ENCODE measurements around the gene CDH8.

CDH8 gene

DNA sequence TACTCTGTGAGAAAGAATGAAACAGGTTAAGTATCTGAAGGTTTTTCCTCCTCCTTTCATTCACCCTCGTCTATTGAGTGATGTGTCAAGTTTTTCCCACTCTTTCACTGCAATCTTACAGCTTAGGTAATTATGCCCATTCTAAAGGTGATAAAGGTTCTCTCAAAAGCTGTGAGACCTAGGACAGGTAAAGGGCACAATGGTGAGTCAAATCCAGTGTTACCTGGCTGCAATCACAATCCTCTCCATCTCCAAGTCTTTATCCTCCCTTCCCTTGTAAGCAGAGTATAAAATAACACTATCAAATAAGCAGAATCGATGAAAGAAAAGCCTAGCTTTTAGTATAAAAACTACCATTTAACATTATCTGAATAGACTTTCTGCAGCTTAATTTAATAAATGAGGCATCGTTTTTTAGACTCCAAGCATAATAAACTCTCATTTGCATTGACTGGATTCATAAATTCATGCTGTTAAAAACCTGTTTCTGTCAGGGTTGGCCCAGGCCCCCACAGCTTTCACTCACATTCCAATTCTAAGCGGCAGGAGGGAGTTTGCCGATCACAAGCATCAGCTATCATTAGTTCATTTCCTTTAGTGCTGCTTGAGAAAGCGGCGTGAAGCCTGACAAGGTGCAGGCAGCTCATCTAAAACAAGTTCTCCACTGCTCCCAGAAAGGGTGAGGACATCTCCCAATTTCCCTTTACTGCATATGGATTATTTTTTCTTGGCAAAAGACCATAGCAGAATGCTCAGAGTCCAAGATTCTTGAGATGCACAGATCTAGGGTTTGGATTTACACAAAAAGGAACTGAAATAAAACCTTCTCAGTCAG is 67.8 kb downstream of the CDH8 start:
- Histone ChIP-seq H3K9me3 (replicated peaks; ENCODE audit: low read length) (no peaks in the 10 kb centered on the region), H3K9ac (ENCODE audit: low read depth, low read length) (no peak overlapping the region)

DNA sequence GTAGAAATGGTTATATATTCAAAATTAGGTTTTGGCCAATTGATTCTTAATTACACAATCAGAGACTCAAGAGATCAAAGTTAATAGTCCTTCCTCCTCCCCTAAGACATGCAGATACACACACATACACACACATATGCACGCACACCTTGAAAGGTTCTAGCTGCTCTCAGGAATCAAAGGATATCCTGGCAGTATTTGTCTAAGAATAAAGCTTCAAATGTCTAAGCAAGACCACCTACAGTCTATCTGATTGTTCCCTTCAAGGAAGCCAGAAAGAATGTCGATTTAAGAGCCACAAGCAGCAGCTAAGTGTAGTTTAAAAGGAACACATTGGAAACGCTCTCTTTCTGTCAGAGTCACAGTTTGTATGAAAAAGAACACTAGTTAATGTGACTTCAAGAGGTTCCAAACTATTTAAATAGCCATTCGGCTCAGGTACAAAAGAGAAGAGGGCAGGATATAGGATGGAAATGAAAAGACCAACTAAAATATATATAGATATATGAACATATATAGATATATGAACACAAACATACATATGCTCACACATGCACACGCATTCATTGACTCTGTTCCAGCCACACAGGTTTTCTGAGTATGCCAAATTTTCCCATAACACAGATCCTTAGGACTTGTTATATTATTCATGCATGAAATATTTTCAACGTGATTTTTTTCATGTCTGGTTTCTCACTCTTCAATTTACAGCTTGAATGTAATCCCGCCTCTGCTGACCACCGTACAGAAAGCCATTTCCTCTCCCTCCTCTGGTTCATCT is 79.0 kb downstream of the CDH8 start:
- H3K9me3 ChIP-seq (replicated peaks; ENCODE audit: low read length) = no peaks in the 10 kb centered on the region
- no peak overlapping the region for H3K4me2 ChIP-seq (ENCODE audit: low read length)
- H3K36me3 ChIP-seq (ENCODE audit: insufficient read depth, low read length) = no peaks in the 10 kb centered on the region
- no peak overlapping the region for H3K4me3 ChIP-seq (ENCODE audit: low read length)
- no peaks in the 10 kb centered on the region for H3K27me3 ChIP-seq (ENCODE audit: control insufficient read depth, insufficient read depth, low read length)
- no peak overlapping the region for H3K9ac ChIP-seq (ENCODE audit: low read depth, low read length)
- no peaks in the 10 kb centered on the region for H3K4me1 ChIP-seq (ENCODE audit: control insufficient read depth, insufficient read depth, low read length)

More for the DNA sequence above, 67.8 kb downstream of the CDH8 start:
- H3K27me3 ChIP-seq (ENCODE audit: control insufficient read depth, insufficient read depth, low read length) = no peaks in the 10 kb centered on the region
- H3K36me3 ChIP-seq (ENCODE audit: insufficient read depth, low read length) = no peaks in the 10 kb centered on the region
- no peak overlapping the region for H3K4me2 ChIP-seq (ENCODE audit: low read length)
- H3K4me3 ChIP-seq (ENCODE audit: low read length) = no peak overlapping the region
- no peaks in the 10 kb centered on the region for H3K4me1 ChIP-seq (ENCODE audit: control insufficient read depth, insufficient read depth, low read length)

DNA sequence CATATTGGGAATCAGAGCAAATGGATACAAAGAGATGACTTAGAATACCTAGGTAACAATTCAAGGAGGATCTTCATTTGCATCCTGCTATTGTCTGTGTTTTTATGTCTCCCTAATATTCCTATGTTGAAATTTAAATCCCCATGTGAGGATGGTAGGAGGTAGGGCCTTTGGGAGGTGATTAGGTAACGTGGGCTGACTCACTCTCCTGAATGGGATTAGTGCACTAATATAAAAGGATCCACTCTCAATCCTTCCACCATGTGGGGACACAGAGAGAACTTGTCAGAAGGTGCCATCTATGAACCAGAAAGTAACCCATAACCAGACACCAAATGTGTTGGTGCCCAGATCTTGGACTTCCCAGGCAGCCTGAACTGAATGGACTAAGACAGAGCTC is 83.4 kb downstream of the CDH8 start:
- H3K27me3 ChIP-seq (ENCODE audit: control insufficient read depth, insufficient read depth, low read length) = no peaks in the 10 kb centered on the region

DNA sequence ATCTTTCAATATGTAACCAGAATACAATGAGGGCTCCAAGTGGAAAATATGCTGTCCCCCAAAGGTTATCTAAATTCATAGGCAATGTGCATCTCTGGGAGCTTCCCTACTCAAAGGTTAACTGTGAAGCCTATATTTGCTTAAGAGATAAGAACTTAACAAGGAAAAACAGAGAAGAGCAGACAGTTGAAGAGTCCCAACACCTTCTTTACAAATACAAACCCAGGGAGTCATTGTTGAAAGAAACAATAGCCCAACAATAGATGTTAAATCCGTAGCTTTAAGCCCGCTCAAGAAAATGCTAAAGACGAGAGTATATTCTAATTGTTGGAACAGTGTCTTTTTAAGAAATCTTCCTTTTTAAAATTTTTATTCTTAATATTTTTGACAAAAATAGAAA is 87.8 kb downstream of the CDH8 start:
- Histone ChIP-seq H3K9ac (ENCODE audit: low read depth, low read length) (no peak overlapping the region), H3K4me2 (ENCODE audit: low read length) (no peak overlapping the region), H3K4me3 (ENCODE audit: low read length) (no peak overlapping the region), H3K27me3 (ENCODE audit: control insufficient read depth, insufficient read depth, low read length) (no peaks in the 10 kb centered on the region), H3K9me3 (replicated peaks; ENCODE audit: low read length) (no peaks in the 10 kb centered on the region), H3K4me1 (ENCODE audit: control insufficient read depth, insufficient read depth, low read length) (no peaks in the 10 kb centered on the region), H3K36me3 (ENCODE audit: insufficient read depth, low read length) (no peaks in the 10 kb centered on the region)

More for the DNA sequence above, 83.4 kb downstream of the CDH8 start:
- Histone ChIP-seq H3K36me3 (ENCODE audit: insufficient read depth, low read length) (no peaks in the 10 kb centered on the region), H3K9me3 (replicated peaks; ENCODE audit: low read length) (no peaks in the 10 kb centered on the region), H3K4me3 (ENCODE audit: low read length) (no peak overlapping the region), H3K4me1 (ENCODE audit: control insufficient read depth, insufficient read depth, low read length) (no peaks in the 10 kb centered on the region), H3K9ac (ENCODE audit: low read depth, low read length) (no peak overlapping the region), H3K4me2 (ENCODE audit: low read length) (no peak overlapping the region)

DNA sequence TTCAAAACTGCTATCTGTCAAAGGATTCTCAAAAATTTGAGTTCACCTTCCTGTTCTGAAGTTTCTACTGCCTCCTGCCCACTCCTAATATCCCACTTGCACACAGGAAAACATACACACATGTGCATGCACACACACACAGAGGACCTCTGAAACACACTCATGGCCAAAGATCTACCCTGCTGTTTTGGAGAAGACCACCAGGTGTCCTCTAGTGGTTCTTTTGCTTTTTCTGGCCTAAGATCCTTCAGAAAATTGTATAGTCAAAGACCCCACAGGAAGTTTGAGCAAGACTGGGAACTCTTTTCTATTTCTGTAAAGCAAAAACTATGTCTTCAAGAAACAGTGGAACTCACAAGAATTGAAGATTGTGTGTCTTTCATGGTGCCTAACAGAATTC is 90.2 kb downstream of the CDH8 start:
- H3K4me1 ChIP-seq (ENCODE audit: control insufficient read depth, insufficient read depth, low read length) = no peaks in the 10 kb centered on the region
- H3K27me3 ChIP-seq (ENCODE audit: control insufficient read depth, insufficient read depth, low read length) = no peaks in the 10 kb centered on the region
- H3K9me3 ChIP-seq (replicated peaks; ENCODE audit: low read length) = no peaks in the 10 kb centered on the region
- H3K9ac ChIP-seq (ENCODE audit: low read depth, low read length) = no peak overlapping the region
- no peak overlapping the region for H3K4me2 ChIP-seq (ENCODE audit: low read length)
- H3K36me3 ChIP-seq (ENCODE audit: insufficient read depth, low read length) = no peaks in the 10 kb centered on the region
- no peak overlapping the region for H3K4me3 ChIP-seq (ENCODE audit: low read length)

DNA sequence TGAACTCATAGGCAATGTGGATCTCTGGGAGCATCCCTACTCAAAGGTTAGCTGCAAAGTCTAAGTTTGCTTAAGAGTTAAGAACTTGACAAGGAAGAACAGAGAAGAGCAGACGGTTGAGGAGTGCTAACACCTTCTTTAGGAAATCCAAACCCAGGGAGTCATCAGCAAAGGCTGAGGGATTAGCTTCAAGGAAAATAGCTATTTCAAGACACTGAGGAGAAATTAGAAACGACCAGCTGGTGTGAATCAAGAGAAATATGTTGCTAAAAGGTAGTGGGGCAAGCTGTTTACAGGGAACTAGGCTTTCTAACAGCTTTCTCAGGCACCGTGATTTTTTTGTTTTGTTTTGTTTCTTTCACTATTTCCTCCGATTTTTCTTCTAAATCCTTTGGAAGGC is 90.7 kb downstream of the CDH8 start:
- Histone ChIP-seq H3K9ac (ENCODE audit: low read depth, low read length) (no peak overlapping the region), H3K4me1 (ENCODE audit: control insufficient read depth, insufficient read depth, low read length) (no peaks in the 10 kb centered on the region), H3K4me3 (ENCODE audit: low read length) (no peak overlapping the region), H3K36me3 (ENCODE audit: insufficient read depth, low read length) (no peaks in the 10 kb centered on the region), H3K27me3 (ENCODE audit: control insufficient read depth, insufficient read depth, low read length) (no peaks in the 10 kb centered on the region), H3K9me3 (replicated peaks; ENCODE audit: low read length) (no peaks in the 10 kb centered on the region), H3K4me2 (ENCODE audit: low read length) (no peak overlapping the region)

DNA sequence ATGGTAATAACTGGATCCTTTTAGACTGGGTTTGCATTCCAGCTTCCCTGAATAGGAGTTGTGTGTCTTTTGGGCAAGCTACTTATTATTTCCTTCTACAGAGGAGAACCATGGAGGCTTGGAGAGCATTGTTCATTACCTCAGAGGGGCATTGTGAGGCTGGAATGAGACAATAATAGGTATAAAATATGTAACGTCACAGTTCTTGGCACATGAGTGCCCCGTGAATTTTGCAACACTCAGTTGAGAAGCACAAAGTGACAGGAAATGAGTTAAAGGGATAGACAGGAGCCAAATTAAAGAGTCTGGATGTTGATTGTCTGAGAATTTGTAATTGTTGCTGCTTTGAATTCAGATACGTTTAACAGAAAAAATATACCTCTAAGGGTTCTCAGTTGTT is 92.2 kb downstream of the CDH8 start:
- no peaks in the 10 kb centered on the region for H3K27me3 ChIP-seq (ENCODE audit: control insufficient read depth, insufficient read depth, low read length)
- no peaks in the 10 kb centered on the region for H3K4me1 ChIP-seq (ENCODE audit: control insufficient read depth, insufficient read depth, low read length)
- no peak overlapping the region for H3K9ac ChIP-seq (ENCODE audit: low read depth, low read length)
- H3K4me2 ChIP-seq (ENCODE audit: low read length) = no peak overlapping the region
- no peaks in the 10 kb centered on the region for H3K9me3 ChIP-seq (replicated peaks; ENCODE audit: low read length)
- H3K4me3 ChIP-seq (ENCODE audit: low read length) = no peak overlapping the region
- H3K36me3 ChIP-seq (ENCODE audit: insufficient read depth, low read length) = no peaks in the 10 kb centered on the region

DNA sequence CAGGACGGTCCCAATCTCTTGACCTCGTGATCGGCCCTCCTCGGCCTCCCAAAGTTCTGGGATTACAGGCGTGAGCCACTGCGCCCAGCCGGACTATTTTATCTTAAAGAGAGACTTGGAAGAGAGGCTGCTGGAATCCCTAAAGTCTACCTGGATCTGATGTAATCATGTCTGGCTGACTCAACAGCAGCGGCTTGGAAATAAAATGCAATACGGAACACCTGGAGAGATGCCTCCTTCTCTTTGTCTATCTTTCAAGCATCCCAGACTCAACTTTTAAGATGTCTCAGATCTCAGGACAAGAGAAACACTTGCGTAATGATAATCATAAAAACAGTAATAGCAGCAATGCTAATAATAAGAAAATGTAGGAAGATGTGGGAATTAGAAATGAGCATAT is 95.6 kb downstream of the CDH8 start:
- Histone ChIP-seq H3K4me1 (ENCODE audit: control insufficient read depth, insufficient read depth, low read length) (no peaks in the 10 kb centered on the region), H3K36me3 (ENCODE audit: insufficient read depth, low read length) (no peaks in the 10 kb centered on the region), H3K4me3 (ENCODE audit: low read length) (no peak overlapping the region), H3K27me3 (ENCODE audit: control insufficient read depth, insufficient read depth, low read length) (peaks cover 3% of the 10 kb centered on the region), H3K4me2 (ENCODE audit: low read length) (no peak overlapping the region), H3K9me3 (replicated peaks; ENCODE audit: low read length) (no peaks in the 10 kb centered on the region), H3K9ac (ENCODE audit: low read depth, low read length) (no peak overlapping the region)

DNA sequence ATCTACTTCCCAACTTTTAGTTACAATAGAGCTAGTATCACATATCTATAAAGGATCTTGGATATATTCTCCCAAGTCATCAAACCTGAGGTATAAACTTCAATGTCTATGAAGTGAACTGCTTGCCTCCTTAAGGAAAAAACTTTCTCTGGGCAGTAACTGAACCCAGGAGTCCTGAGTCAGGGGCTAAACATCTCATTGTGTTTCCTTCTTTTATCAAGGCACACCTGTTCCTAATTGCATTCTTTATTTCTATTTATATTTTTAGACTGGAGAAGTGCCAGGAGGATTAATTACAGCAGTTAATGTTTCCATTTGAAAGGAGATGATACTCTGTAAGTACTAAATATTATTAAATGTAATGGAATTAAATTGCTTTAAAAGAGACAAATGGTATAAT is 98.6 kb downstream of the CDH8 start:
- Histone ChIP-seq H3K27me3 (ENCODE audit: control insufficient read depth, insufficient read depth, low read length) (peaks cover 3% of the 10 kb centered on the region), H3K9me3 (replicated peaks; ENCODE audit: low read length) (no peaks in the 10 kb centered on the region), H3K4me1 (ENCODE audit: control insufficient read depth, insufficient read depth, low read length) (no peaks in the 10 kb centered on the region), H3K4me2 (ENCODE audit: low read length) (no peak overlapping the region), H3K4me3 (ENCODE audit: low read length) (no peak overlapping the region), H3K36me3 (ENCODE audit: insufficient read depth, low read length) (no peaks in the 10 kb centered on the region), H3K9ac (ENCODE audit: low read depth, low read length) (no peak overlapping the region)

DNA sequence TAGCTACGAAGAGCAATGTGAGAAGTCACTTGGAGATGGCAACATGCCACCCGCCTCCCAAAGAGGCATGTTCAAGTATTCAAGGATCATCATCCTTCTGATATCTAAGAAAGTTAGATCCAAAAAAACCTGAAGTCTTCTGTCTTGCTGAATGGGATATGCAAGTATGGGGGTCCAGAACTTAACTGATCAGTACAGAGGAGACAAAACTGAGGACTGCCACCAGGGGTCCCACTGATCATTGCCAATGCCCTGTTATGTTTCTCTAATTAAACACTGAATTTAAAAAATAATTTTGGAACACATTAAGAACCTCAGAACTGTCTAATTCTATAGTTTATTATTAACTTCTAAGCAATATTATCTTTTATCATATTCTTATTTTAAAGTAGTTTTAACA is 99.7 kb downstream of the CDH8 start:
- Histone ChIP-seq H3K4me3 (ENCODE audit: low read length) (no peak overlapping the region), H3K4me2 (ENCODE audit: low read length) (no peak overlapping the region), H3K9me3 (replicated peaks; ENCODE audit: low read length) (no peaks in the 10 kb centered on the region), H3K9ac (ENCODE audit: low read depth, low read length) (no peak overlapping the region), H3K36me3 (ENCODE audit: insufficient read depth, low read length) (no peaks in the 10 kb centered on the region), H3K27me3 (ENCODE audit: control insufficient read depth, insufficient read depth, low read length) (peaks cover 3% of the 10 kb centered on the region), H3K4me1 (ENCODE audit: control insufficient read depth, insufficient read depth, low read length) (no peaks in the 10 kb centered on the region)

DNA sequence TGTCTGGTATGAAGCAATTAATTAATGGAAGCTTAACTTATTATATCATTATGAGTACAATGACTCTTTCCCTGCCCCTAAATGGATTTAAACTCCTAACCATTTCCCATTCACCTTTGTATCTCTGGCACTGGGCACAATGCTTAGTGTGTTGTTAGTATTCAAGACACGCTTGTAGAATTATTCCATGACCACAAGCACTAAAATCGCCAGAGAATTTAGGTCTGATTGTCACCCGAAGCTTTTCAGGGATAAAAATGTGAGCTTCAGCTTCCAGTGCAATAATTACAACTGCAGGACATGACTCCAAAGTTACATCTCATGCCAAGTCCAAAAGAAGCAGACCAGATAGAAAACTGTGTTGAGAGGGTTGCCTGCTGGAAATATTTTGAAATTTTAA is 101.6 kb downstream of the CDH8 start:
- Histone ChIP-seq H3K9ac (ENCODE audit: low read depth, low read length) (no peak overlapping the region), H3K27me3 (ENCODE audit: control insufficient read depth, insufficient read depth, low read length) (peaks cover 3% of the 10 kb centered on the region), H3K4me2 (ENCODE audit: low read length) (no peak overlapping the region), H3K4me3 (ENCODE audit: low read length) (no peak overlapping the region), H3K9me3 (replicated peaks; ENCODE audit: low read length) (no peaks in the 10 kb centered on the region), H3K36me3 (ENCODE audit: insufficient read depth, low read length) (no peaks in the 10 kb centered on the region), H3K4me1 (ENCODE audit: control insufficient read depth, insufficient read depth, low read length) (no peaks in the 10 kb centered on the region)

DNA sequence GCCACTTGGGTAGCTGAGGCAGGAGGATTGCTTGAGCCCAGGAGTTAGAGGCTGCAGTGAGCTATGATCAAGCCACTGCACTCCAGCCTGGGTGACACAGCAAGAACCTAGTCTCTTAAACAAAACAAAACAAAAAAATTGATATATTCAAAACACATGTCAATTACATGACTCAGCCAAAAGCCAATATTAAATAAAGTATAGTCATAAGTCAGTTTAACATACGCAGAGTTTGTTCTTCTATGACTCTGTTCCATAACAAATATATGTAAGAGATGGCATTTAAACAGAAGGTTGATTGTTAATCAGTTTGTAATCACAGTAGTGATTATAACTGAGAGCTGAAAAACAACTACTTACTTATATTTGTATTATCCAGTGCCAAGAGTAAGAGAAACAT is 106.5 kb downstream of the CDH8 start:
- Histone ChIP-seq H3K4me2 (ENCODE audit: low read length) (no peak overlapping the region), H3K4me3 (ENCODE audit: low read length) (no peak overlapping the region), H3K36me3 (ENCODE audit: insufficient read depth, low read length) (no peaks in the 10 kb centered on the region), H3K4me1 (ENCODE audit: control insufficient read depth, insufficient read depth, low read length) (no peaks in the 10 kb centered on the region), H3K9ac (ENCODE audit: low read depth, low read length) (no peak overlapping the region), H3K9me3 (replicated peaks; ENCODE audit: low read length) (no peaks in the 10 kb centered on the region), H3K27me3 (ENCODE audit: control insufficient read depth, insufficient read depth, low read length) (no peaks in the 10 kb centered on the region)
